GM21528 (cell line): ENCODE results near the gene PYROXD2.
"Not testable (repeated sequence)": the region's sequence is repeated elsewhere in the genome, so short reads cannot be mapped to it uniquely, and the experiment has no call there.

Experiments
- ATAC-seq: cut with Tn5 transposase; IDR thresholded peaks from one replicate; pipeline ENCODE4 v1.9.1; 2021; ENCODE audit warnings: mild to moderate bottlenecking, moderate library complexity; ENCODE audit not compliant: unreplicated experiment, low FRiP score

The PYROXD2 gene

DNA sequence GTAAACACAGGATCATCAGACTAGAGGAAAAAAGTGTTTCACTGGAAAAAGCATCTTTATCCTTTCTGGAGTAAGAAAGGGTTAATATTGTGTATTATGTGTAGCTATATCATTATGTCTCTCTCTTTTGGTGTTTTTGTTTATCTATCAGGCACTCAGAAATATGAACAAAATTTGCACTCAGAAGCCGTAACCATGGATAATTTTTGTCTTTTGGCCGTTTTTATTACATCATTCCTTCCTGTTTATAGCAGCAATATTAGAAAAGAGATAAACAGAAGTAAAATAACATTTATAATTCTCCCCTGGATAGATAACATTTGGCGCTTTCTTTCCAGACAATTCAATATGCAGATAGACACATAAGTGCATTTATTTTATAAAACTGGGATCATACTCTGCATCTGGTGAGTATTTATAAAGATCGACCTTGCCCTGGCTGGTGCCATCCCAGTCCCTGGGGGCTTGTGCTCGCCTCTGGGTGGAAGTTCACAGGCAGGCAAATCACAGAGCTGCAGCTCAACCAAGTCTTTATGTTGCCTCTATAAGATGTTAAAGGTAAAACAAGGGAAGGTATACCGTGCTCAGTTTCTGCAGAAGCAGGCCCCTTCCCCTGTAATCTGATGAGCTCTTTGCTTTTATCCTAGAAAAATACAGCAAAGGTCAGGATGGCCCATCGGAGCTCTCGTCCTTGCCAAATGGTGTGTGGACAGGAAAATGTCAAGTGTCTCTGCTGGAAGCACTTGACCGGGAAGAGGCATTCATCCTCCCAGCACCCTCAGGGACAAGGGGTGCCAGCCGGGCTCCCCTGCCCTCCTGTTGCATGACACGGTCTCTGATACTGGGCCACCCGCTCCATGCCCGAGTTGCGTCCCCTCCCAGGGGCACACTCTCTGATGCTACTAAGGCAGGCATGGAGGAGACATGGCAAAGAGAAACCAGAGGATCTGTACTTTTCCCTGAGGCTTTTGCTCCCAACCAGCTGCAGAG lies 43.9 kb downstream of the PYROXD2 start:
- ATAC-seq = no peak

GRCh38 chr10:98369801-98370200 lies 45.2 kb downstream of the PYROXD2 start:
- ATAC-seq = no peak

- no peak for ATAC-seq
Measured at GRCh38 chr10:98368644-98369043, 46.3 kb downstream of the PYROXD2 start.

- ATAC-seq = no peak
Measured at GRCh38 chr10:98367604-98368451, 47.2 kb downstream of the PYROXD2 start.

DNA sequence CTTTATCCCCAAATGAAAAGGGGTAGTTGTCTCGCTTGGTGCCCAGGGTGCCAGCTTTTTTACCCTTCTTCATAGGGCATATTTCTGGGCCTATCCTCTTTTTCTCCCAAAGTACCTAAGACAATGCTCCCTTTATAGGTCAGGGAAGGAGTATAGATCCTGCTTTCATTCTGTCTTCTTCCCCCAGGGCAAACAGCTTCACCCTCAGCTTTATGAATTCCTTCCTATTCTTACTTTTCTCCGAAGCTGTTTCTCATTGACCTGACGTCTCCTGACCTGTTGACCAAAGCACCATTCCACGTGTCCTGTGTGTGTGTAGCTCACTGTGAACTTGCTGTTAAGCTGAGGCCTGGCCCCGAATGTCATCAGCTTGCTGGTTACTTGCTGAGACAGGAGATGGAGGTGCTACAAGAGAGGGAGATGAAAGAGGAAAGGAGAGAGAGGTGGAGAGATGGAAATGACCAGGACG lies 48.9 kb downstream of the PYROXD2 start:
- no peak for ATAC-seq

- ATAC-seq = no peak
Measured at GRCh38 chr10:98365406-98366061, 49.4 kb downstream of the PYROXD2 start.

- ATAC-seq = no peak
Measured at GRCh38 chr10:98364432-98365102, 50.4 kb downstream of the PYROXD2 start.

DNA sequence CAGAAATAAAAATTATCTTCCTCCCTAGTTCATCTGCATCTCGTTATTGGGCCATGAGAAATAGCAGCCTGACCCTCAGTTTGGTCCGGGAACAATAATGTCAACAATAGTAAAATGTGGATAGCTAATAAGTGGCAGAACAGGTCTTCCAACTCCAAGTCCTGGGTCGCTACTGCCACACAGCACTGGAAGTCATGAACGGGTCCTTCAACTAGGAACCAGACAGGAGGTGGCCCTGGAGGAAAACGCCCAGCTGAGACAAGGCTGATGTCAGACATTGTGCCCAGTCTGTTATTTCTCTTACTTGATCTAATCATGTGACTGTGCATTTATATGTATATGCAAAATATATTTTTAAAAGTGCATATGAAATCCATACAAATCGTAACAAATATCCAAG lies 51.8 kb downstream of the PYROXD2 start:
- ATAC-seq = no peak

DNA sequence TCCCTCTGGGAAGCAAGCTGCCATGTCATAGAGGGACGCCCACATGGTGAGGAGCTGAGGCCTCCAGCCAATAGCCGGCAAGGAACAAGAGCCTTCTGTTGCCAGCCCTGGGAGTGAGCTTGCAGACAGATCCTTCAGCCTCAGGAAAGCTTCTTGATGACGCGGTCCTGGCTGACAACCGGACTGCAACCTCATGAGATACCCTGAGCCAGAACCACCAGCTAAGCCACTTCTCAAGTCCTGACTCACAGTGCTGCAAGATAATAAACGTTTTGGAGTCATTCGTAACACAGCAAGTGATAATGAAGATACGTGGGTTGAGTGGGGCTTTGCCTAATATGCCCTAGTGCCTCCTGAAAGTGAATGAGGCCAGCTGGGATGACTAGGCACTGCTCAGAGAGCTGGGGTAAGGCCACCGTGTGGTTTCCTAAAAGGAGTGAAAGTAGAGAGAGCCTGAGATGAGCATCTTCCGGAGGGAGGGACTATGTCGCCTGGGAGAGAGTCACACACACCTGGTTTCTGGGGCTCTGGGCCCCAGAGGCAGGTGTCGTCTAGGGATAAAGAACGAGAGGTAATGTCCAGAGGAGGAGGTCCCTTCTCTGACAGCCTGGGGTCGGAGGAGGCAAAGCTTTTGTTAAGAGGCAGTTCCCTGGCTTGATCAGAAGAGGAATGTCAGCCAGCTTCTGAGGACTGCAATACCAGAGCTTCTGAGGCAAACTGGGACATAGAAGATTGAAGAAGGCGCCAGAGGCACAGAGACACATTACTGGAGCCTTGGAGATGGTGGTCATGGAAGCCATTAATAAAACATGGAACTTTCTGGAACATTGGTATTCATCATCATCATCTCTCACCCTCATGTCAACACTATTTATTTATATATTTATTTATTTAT lies 53.6 kb downstream of the PYROXD2 start:
- peak; percentile 94 for ATAC-seq

- no peak for ATAC-seq
Measured at GRCh38 chr10:98357194-98357822, 57.7 kb downstream of the PYROXD2 start.

DNA sequence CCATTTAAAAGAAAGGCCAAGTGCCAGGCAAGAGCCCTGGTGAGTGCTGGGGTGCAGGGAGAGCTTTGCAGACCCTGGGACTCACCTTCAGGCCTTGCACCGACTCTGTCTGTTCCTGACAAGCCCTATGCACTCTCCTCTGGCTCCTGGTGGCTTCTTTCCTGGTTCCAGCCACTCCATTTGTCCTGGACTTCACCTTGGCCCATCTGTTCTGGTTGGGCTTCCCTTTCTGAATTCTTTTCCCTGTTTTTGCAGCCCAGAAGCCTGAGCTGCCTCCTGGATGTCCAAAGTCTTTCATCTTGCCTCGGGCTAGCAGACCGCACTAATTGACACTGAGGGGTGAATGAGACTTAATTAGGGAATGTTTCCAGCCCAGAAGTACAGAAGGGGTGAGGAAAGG lies 60.5 kb downstream of the PYROXD2 start:
- no peak for ATAC-seq

- ATAC-seq = no peak
Measured at GRCh38 chr10:98353170-98353569, 61.8 kb downstream of the PYROXD2 start.

DNA sequence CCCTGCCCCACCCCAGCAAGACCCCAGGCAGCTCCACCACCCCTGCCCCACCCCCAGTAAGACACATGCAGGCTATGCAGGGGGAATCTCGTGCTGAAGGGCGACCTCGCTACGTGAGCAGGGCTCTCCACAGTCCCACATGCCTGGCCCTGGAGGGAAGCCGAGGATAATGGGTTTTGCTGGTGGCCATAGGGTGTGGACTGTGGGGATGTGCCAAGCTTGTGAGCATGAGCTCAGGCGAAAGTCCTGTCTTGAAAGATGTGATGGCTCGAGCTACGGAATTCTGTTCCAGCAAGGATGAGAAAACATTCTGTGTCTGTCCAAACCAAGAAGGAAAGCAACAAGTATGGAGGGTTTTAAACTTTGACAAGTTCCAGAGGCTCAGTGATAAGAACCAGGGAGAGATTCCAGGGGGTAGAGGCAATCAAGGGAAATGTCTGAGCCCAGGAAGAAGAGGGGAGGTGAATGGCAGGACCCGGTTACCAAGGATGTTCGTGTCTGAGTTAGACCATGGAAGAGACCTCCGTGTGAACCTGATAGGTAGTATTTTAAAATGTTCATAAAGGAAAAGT lies 63.1 kb downstream of the PYROXD2 start:
- ATAC-seq = no peak

DNA sequence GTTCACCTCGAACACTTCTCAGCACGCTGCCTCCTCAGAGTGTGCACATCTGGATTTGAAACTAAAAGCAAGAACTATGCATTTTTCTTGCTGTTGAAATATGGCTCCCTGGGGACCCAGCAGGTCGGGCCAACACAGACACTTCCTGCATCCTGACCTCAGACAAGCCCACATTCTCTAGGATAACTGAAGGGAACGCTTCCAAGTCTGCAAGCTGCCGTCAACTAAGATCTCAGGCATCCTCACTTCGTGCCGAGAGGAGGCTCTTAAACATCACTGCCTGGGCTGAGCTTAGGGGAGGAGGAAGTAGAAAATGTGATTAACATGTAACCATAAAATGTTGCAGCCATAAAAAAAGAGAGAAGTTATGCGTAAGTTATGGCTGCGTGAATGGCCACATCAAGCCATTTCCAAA lies 65.5 kb downstream of the PYROXD2 start:
- peak; percentile 57 for ATAC-seq

- no peak for ATAC-seq
Measured at GRCh38 chr10:98346847-98347246, 68.1 kb downstream of the PYROXD2 start.

- ATAC-seq = no peak
Measured at GRCh38 chr10:98344589-98345038, 70.4 kb downstream of the PYROXD2 start.

DNA sequence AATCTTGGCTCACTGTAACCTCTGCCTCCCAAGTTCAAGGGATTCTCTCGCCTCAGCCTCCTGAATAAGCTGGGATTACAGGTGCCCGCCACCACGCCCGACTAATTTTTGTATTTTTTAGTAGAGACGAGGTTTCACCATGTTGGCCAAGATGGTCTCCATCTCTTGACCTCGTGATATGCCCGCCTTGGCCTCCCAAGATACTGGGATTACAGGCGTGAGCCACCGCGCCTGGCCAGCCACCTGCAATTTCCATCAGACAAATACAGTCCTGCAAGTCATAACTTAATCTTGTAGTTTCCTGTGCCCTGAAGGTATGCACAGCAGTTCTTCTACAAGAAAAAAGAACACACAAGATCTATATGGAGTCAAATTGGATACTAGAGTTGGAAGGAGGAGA lies 73.3 kb downstream of the PYROXD2 start:
- not testable (repeated sequence) for ATAC-seq

DNA sequence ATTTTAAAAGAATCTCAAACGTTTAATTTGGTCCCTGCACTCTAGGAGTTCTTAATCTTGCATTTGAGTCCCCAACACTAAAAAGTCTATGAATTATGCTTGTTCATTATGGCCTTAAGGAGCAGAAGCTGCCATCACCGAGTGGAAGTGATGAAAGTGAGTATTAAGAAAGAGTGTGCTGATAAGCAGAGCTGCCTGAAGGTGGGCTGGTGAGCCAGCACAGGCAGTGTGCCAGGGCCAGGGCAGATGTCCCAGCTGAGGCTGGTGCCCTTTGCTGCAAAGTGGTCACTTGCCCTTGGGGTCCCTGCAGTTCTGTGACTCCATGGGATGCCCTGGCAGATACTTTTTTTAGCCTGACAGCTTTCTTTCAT lies 74.1 kb downstream of the PYROXD2 start:
- ATAC-seq = no peak
